ENCODE results near the gene BBOX1.

BBOX1 gene

GRCh38 chr11:27094120-27094519, 53.5 kb downstream of the BBOX1 start:
- peaks cover 0 to 8% (median 4%) of the 10 kb centered on the region in 5 donors for H3K4me1 ChIP-seq (ENCODE audit: control insufficient read depth in 5 of 5, insufficient read depth in 5 of 5, low read length in 5 of 5)
- no peaks in the 10 kb centered on the region for H3K27me3 ChIP-seq (ENCODE audit: control insufficient read depth in 5 of 5, insufficient read depth in 4 of 5, low read length in 5 of 5)
- no peaks in the 10 kb centered on the region for H3K36me3 ChIP-seq (ENCODE audit: control insufficient read depth in 5 of 5, insufficient read depth in 5 of 5, low read length in 5 of 5)
- no peak overlapping the region for H3K9ac ChIP-seq (ENCODE audit: low read length in 5 of 5)
- H3K4me3 ChIP-seq (ENCODE audit: low read depth in 1 of 5, low read length in 5 of 5): no peak overlapping the region
- no peak overlapping the region for H3K27ac ChIP-seq (ENCODE audit: low read depth, low read length)
- peaks cover 0 to 9% (median 0%) of the 10 kb centered on the region in 5 donors for H3K9me3 ChIP-seq (ENCODE audit: control insufficient read depth in 5 of 5, low read length in 5 of 5)

- no peaks in the 10 kb centered on the region for H3K36me3 ChIP-seq (ENCODE audit: control insufficient read depth in 5 of 5, insufficient read depth in 5 of 5, low read length in 5 of 5)
- H3K27me3 ChIP-seq (ENCODE audit: control insufficient read depth in 5 of 5, insufficient read depth in 4 of 5, low read length in 5 of 5): no peaks in the 10 kb centered on the region
- no peak overlapping the region for H3K9ac ChIP-seq (ENCODE audit: low read length in 5 of 5)
- peaks cover 0 to 8% (median 4%) of the 10 kb centered on the region in 5 donors for H3K4me1 ChIP-seq (ENCODE audit: control insufficient read depth in 5 of 5, insufficient read depth in 5 of 5, low read length in 5 of 5)
- H3K27ac ChIP-seq (ENCODE audit: low read depth, low read length): no peak overlapping the region
- H3K9me3 ChIP-seq (ENCODE audit: control insufficient read depth in 5 of 5, low read length in 5 of 5): peaks cover 0 to 6% (median 0%) of the 10 kb centered on the region in 5 donors
- no peak overlapping the region for H3K4me3 ChIP-seq (ENCODE audit: low read depth in 1 of 5, low read length in 5 of 5)
These were observed 54.4 kb downstream of the BBOX1 start for GRCh38 chr11:27095059-27095458.

GRCh38 chr11:27095887-27096286, 55.3 kb downstream of the BBOX1 start:
- Histone ChIP-seq H3K4me3 (ENCODE audit: low read depth in 1 of 5, low read length in 5 of 5) (no peak overlapping the region), H3K4me1 (ENCODE audit: control insufficient read depth in 5 of 5, insufficient read depth in 5 of 5, low read length in 5 of 5) (peaks cover 0 to 8% (median 4%) of the 10 kb centered on the region in 5 donors), H3K36me3 (ENCODE audit: control insufficient read depth in 5 of 5, insufficient read depth in 5 of 5, low read length in 5 of 5) (no peaks in the 10 kb centered on the region), H3K27me3 (ENCODE audit: control insufficient read depth in 5 of 5, insufficient read depth in 4 of 5, low read length in 5 of 5) (no peaks in the 10 kb centered on the region), H3K27ac (ENCODE audit: low read depth, low read length) (no peak overlapping the region), H3K9ac (ENCODE audit: low read length in 5 of 5) (no peak overlapping the region), H3K9me3 (ENCODE audit: control insufficient read depth in 5 of 5, low read length in 5 of 5) (peaks cover 0 to 3% (median 0%) of the 10 kb centered on the region in 5 donors)

GRCh38 chr11:27097551-27097950, 56.9 kb downstream of the BBOX1 start:
- no peak overlapping the region for H3K9ac ChIP-seq (ENCODE audit: low read length in 5 of 5)
- H3K4me3 ChIP-seq (ENCODE audit: low read depth in 1 of 5, low read length in 5 of 5): no peak overlapping the region
- no peak overlapping the region for H3K27ac ChIP-seq (ENCODE audit: low read depth, low read length)
- H3K4me1 ChIP-seq (ENCODE audit: control insufficient read depth in 5 of 5, insufficient read depth in 5 of 5, low read length in 5 of 5): peaks cover 0 to 8% (median 4%) of the 10 kb centered on the region in 5 donors
- H3K27me3 ChIP-seq (ENCODE audit: control insufficient read depth in 5 of 5, insufficient read depth in 4 of 5, low read length in 5 of 5): no peaks in the 10 kb centered on the region
- no peaks in the 10 kb centered on the region for H3K9me3 ChIP-seq (ENCODE audit: control insufficient read depth in 5 of 5, low read length in 5 of 5)
- H3K36me3 ChIP-seq (ENCODE audit: control insufficient read depth in 5 of 5, insufficient read depth in 5 of 5, low read length in 5 of 5): no peaks in the 10 kb centered on the region

- Histone ChIP-seq H3K4me3 (ENCODE audit: low read depth in 1 of 5, low read length in 5 of 5) (no peak overlapping the region), H3K9ac (ENCODE audit: low read length in 5 of 5) (no peak overlapping the region), H3K27ac (ENCODE audit: low read depth, low read length) (no peak overlapping the region), H3K27me3 (ENCODE audit: control insufficient read depth in 5 of 5, insufficient read depth in 4 of 5, low read length in 5 of 5) (no peaks in the 10 kb centered on the region), H3K9me3 (ENCODE audit: control insufficient read depth in 5 of 5, low read length in 5 of 5) (no peaks in the 10 kb centered on the region), H3K4me1 (ENCODE audit: control insufficient read depth in 5 of 5, insufficient read depth in 5 of 5, low read length in 5 of 5) (peaks cover 0 to under 1% (median 0%) of the 10 kb centered on the region in 5 donors), H3K36me3 (ENCODE audit: control insufficient read depth in 5 of 5, insufficient read depth in 5 of 5, low read length in 5 of 5) (no peaks in the 10 kb centered on the region)
These were observed 59.9 kb downstream of the BBOX1 start for GRCh38 chr11:27100534-27100933.

- H3K27ac ChIP-seq (ENCODE audit: low read depth, low read length): no peak overlapping the region
- no peaks in the 10 kb centered on the region for H3K36me3 ChIP-seq (ENCODE audit: control insufficient read depth in 5 of 5, insufficient read depth in 5 of 5, low read length in 5 of 5)
- no peak overlapping the region for H3K9ac ChIP-seq (ENCODE audit: low read length in 5 of 5)
- H3K27me3 ChIP-seq (ENCODE audit: control insufficient read depth in 5 of 5, insufficient read depth in 4 of 5, low read length in 5 of 5): no peaks in the 10 kb centered on the region
- no peaks in the 10 kb centered on the region for H3K4me1 ChIP-seq (ENCODE audit: control insufficient read depth in 5 of 5, insufficient read depth in 5 of 5, low read length in 5 of 5)
- no peak overlapping the region for H3K4me3 ChIP-seq (ENCODE audit: low read depth in 1 of 5, low read length in 5 of 5)
- no peaks in the 10 kb centered on the region for H3K9me3 ChIP-seq (ENCODE audit: control insufficient read depth in 5 of 5, low read length in 5 of 5)
These were observed 66.9 kb downstream of the BBOX1 start for GRCh38 chr11:27107548-27107947.

- no peaks in the 10 kb centered on the region for H3K36me3 ChIP-seq (ENCODE audit: control insufficient read depth in 5 of 5, insufficient read depth in 5 of 5, low read length in 5 of 5)
- H3K4me1 ChIP-seq (ENCODE audit: control insufficient read depth in 5 of 5, insufficient read depth in 5 of 5, low read length in 5 of 5): no peaks in the 10 kb centered on the region
- no peak overlapping the region for H3K9ac ChIP-seq (ENCODE audit: low read length in 5 of 5)
- no peaks in the 10 kb centered on the region for H3K27me3 ChIP-seq (ENCODE audit: control insufficient read depth in 5 of 5, insufficient read depth in 4 of 5, low read length in 5 of 5)
- no peaks in the 10 kb centered on the region for H3K9me3 ChIP-seq (ENCODE audit: control insufficient read depth in 5 of 5, low read length in 5 of 5)
- no peak overlapping the region for H3K4me3 ChIP-seq (ENCODE audit: low read depth in 1 of 5, low read length in 5 of 5)
- H3K27ac ChIP-seq (ENCODE audit: low read depth, low read length): no peak overlapping the region
These were observed 68.2 kb downstream of the BBOX1 start for GRCh38 chr11:27108809-27109208.

GRCh38 chr11:27111896-27112295, 71.3 kb downstream of the BBOX1 start:
- no peaks in the 10 kb centered on the region for H3K9me3 ChIP-seq (ENCODE audit: control insufficient read depth in 5 of 5, low read length in 5 of 5)
- no peaks in the 10 kb centered on the region for H3K36me3 ChIP-seq (ENCODE audit: control insufficient read depth in 5 of 5, insufficient read depth in 5 of 5, low read length in 5 of 5)
- H3K4me1 ChIP-seq (ENCODE audit: control insufficient read depth in 5 of 5, insufficient read depth in 5 of 5, low read length in 5 of 5): no peaks in the 10 kb centered on the region
- H3K4me3 ChIP-seq (ENCODE audit: low read depth in 1 of 5, low read length in 5 of 5): no peak overlapping the region
- H3K27ac ChIP-seq (ENCODE audit: low read depth, low read length): no peak overlapping the region
- no peak overlapping the region for H3K9ac ChIP-seq (ENCODE audit: low read length in 5 of 5)
- no peaks in the 10 kb centered on the region for H3K27me3 ChIP-seq (ENCODE audit: control insufficient read depth in 5 of 5, insufficient read depth in 4 of 5, low read length in 5 of 5)

- H3K27me3 ChIP-seq (ENCODE audit: control insufficient read depth in 5 of 5, insufficient read depth in 4 of 5, low read length in 5 of 5): no peaks in the 10 kb centered on the region
- H3K9ac ChIP-seq (ENCODE audit: low read length in 5 of 5): no peak overlapping the region
- no peaks in the 10 kb centered on the region for H3K4me1 ChIP-seq (ENCODE audit: control insufficient read depth in 5 of 5, insufficient read depth in 5 of 5, low read length in 5 of 5)
- H3K27ac ChIP-seq (ENCODE audit: low read depth, low read length): no peak overlapping the region
- no peaks in the 10 kb centered on the region for H3K36me3 ChIP-seq (ENCODE audit: control insufficient read depth in 5 of 5, insufficient read depth in 5 of 5, low read length in 5 of 5)
- H3K4me3 ChIP-seq (ENCODE audit: low read depth in 1 of 5, low read length in 5 of 5): no peak overlapping the region
- no peaks in the 10 kb centered on the region for H3K9me3 ChIP-seq (ENCODE audit: control insufficient read depth in 5 of 5, low read length in 5 of 5)
These were observed 72.3 kb downstream of the BBOX1 start for GRCh38 chr11:27112946-27113345.

GRCh38 chr11:27115051-27115650, 74.5 kb downstream of the BBOX1 start:
- H3K36me3 ChIP-seq (ENCODE audit: control insufficient read depth in 5 of 5, insufficient read depth in 5 of 5, low read length in 5 of 5): no peaks in the 10 kb centered on the region
- no peak overlapping the region for H3K4me3 ChIP-seq (ENCODE audit: low read depth in 1 of 5, low read length in 5 of 5)
- H3K9me3 ChIP-seq (ENCODE audit: control insufficient read depth in 5 of 5, low read length in 5 of 5): no peaks in the 10 kb centered on the region
- no peaks in the 10 kb centered on the region for H3K27me3 ChIP-seq (ENCODE audit: control insufficient read depth in 5 of 5, insufficient read depth in 4 of 5, low read length in 5 of 5)
- H3K9ac ChIP-seq (ENCODE audit: low read length in 5 of 5): no peak overlapping the region
- no peaks in the 10 kb centered on the region for H3K4me1 ChIP-seq (ENCODE audit: control insufficient read depth in 5 of 5, insufficient read depth in 5 of 5, low read length in 5 of 5)
- no peak overlapping the region for H3K27ac ChIP-seq (ENCODE audit: low read depth, low read length)

Measured in subcutaneous abdominal adipose tissue (tissue), 5 donors.